Epithelial cell of esophagus (primary cell): Measurements from ENCODE around the gene DLGAP1.

Experiments used
- DNase-seq: peaks from one replicate; pipeline ENCODE4 v3.0.0; 2010; ENCODE audit warnings: low read depth
- H3K4me3 ChIP-seq: 2 replicates; pipeline ENCODE4 v1.5.1; 2011; ENCODE audit warnings: mild to moderate bottlenecking, low read length, control low read depth
- TF ChIP-seq, protein P1 (sequence below): IDR thresholded peaks from 2 replicates; pipeline ENCODE4 v1.5.1; 2011; ENCODE audit warnings: low read depth, mild to moderate bottlenecking, low read length, control low read depth, inconsistent platforms; ENCODE audit not compliant: insufficient read depth; ENCODE audit errors: missing control alignments

DLGAP1 gene

DNA sequence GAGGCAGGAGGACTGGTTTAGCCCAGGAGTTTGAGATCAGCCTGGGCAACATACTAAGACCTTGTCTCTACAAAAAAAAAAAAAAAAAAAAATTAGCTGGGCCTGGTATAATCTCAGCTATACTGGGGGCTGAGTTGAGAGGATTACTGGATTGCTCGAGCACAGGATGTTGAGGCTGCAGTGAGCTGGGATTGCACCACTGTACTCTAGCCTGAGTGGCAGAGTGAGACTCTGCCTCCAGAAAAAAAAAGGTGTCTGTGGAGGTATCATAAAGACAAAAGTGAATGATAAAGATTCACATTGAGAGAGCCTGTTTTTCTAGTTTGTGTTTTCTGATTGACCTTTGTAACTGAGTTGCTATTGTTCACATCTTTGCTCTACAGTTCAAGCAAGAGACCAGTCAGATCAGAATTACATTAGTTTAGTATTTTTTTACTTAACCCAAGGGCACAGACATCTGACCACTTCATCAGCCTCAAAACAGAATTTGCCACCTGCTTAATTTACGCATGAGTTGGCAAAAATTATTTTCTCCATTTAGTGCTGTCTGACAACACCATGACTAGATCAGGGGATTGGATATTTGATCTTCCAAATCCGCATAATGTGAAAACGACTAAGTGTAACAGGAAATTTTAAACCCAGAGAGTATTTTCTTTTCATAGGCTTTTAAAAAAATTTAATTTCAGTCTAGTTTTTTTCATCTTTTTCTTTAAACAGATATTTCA, 734.1 kb downstream of the DLGAP1 start:
- H3K4me3 ChIP-seq = no peak overlapping the region
- TF ChIP-seq, protein P1, sequence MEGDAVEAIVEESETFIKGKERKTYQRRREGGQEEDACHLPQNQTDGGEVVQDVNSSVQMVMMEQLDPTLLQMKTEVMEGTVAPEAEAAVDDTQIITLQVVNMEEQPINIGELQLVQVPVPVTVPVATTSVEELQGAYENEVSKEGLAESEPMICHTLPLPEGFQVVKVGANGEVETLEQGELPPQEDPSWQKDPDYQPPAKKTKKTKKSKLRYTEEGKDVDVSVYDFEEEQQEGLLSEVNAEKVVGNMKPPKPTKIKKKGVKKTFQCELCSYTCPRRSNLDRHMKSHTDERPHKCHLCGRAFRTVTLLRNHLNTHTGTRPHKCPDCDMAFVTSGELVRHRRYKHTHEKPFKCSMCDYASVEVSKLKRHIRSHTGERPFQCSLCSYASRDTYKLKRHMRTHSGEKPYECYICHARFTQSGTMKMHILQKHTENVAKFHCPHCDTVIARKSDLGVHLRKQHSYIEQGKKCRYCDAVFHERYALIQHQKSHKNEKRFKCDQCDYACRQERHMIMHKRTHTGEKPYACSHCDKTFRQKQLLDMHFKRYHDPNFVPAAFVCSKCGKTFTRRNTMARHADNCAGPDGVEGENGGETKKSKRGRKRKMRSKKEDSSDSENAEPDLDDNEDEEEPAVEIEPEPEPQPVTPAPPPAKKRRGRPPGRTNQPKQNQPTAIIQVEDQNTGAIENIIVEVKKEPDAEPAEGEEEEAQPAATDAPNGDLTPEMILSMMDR = no peak
- peak; percentile 31 for DNase-seq

DNA sequence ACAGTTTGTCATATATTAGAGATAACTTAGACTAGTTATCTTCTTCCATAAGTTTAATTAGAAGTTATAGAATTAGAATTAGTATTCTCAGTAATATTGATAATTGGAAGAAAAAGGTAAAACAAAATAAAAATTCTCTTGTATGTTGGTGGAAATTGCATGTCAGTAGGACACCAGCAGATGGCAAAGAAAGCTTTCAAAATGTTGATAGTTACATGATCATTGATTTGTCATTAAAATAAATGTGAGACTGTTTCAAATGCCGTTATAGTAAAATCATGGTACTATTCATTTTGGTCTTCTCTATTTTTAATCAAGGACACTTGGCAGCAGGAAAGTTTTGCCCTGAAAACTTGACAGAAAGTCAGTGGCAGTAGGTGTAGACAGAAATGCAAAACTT, 734.9 kb downstream of the DLGAP1 start:
- TF ChIP-seq, protein P1 = no peak
- no peak for DNase-seq
- H3K4me3 ChIP-seq = no peak overlapping the region

DNA sequence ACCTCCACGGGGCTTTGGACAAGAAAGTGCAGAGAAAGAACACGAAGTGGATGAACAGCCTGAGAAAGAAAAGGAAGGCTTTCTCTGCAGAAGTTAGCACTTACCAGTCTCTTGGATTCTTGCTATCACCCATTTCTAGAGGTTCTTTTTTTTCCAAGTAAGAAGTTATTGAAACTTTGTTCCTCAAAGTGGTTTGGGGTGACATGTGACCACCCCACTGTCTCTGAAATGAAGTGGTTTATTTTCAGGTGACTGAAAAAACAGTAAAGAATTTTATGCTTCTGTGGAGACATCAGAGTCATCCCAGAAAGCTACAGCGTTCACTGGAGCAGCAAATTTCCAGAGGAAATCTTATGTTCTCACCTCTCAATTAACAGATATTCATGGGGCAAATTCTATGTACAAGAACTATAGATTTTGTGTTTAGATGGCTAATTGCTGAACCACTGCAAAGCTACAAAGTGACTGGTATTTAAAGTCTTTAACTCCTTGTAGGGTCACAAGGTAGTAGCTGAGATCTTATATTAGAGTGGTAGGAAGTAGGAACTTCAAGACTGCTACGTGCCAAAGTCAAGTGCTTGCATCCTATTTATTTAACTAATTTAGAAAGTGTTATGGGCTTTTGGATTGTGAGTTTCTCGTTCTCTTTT, 737.6 kb downstream of the DLGAP1 start:
- DNase-seq = no peak
- no peak overlapping the region for H3K4me3 ChIP-seq
- TF ChIP-seq, protein P1 = no peak

DNA sequence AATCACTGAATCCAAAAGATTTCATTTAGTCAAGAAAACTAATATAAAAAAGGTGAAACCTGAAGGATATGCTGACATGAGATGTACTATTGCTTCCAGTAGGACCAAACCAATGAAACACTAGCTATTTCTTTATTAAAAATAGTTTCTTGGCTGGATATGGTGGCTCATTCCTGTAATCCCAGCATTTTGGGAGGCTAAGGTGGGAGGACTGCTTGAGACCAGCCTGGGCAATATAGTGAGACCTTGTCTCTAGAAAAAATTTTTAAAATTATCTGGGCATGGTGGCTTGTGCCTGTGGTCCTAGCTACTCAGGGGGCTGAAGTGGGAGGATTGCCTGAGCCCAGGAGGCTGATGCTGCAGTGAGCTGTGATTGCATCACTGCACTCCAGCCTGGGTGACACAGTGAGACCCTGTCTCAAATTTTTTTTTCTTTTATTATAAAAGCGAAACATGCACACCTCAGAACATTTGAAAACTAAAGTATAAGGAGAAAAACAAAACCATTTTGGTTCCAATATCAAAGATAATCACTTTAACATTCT, 738.9 kb downstream of the DLGAP1 start:
- H3K4me3 ChIP-seq = no peak overlapping the region
- TF ChIP-seq, protein P1 = no peak
- DNase-seq = no peak

GRCh38 chr18:3715231-3716080, 739.7 kb downstream of the DLGAP1 start:
- DNase-seq = no peak
- H3K4me3 ChIP-seq = no peak overlapping the region
- TF ChIP-seq, protein P1 = no peak

GRCh38 chr18:3713708-3714107, 741.4 kb downstream of the DLGAP1 start:
- DNase-seq = no peak
- TF ChIP-seq, protein P1 = no peak
- H3K4me3 ChIP-seq = no peak overlapping the region
